Central memory CD8-positive, alpha-beta T cell (primary cell): ENCODE data around the gene RBBP8.

Source experiments
- ATAC-seq: fragments of 150-1000 bp; cut with Tn5 transposase; replicated peaks from 2 replicates; pipeline ENCODE4 v1.10.0; 2022; ENCODE audit warnings: mild to moderate bottlenecking, moderate FRiP score, moderate number of reproducible peaks; ENCODE audit not compliant: poor library complexity, severe bottlenecking; ENCODE audit errors: extremely low read depth
- DNase-seq, 2 donors: peaks; one replicate each; pipeline ENCODE4 v3.0.0; 2021; ENCODE audit warnings: low spot score in 2 of 2
- H3K27ac Mint-ChIP-seq: one replicate; pipeline ENCODE4 v1.8.0; 2022; ENCODE audit warnings: low read depth, mild to moderate bottlenecking, moderate library complexity, mixed read lengths
- H3K27me3 Mint-ChIP-seq: one replicate; pipeline ENCODE4 v1.8.0; 2022; ENCODE audit warnings: mixed read lengths
- H3K36me3 Mint-ChIP-seq: one replicate; pipeline ENCODE4 v1.8.0; 2022; ENCODE audit warnings: mild to moderate bottlenecking, moderate library complexity, mixed read lengths; ENCODE audit not compliant: insufficient read depth
- H3K4me1 Mint-ChIP-seq: one replicate; pipeline ENCODE4 v1.8.0; 2022; ENCODE audit warnings: mixed read lengths
- H3K4me3 Mint-ChIP-seq: one replicate; pipeline ENCODE4 v1.8.0; 2022; ENCODE audit warnings: mild to moderate bottlenecking, moderate library complexity, mixed read lengths
- H3K9me3 Mint-ChIP-seq: one replicate; pipeline ENCODE4 v1.8.0; 2022; ENCODE audit warnings: mixed read lengths

RBBP8 gene

GRCh38 chr18:22981274-22982133 is 48.4 kb downstream of the RBBP8 start:
- ATAC-seq (no peak), DNase-seq (no peak)
- Mint-ChIP-seq H3K36me3 (peaks cover 2% of the 10 kb centered on the region), H3K27ac (no peak overlapping the region), H3K4me1 (no peaks in the 10 kb centered on the region), H3K27me3 (no peaks in the 10 kb centered on the region), H3K9me3 (no peaks in the 10 kb centered on the region), H3K4me3 (no peak overlapping the region)

GRCh38 chr18:22983175-22983574 is 50.0 kb downstream of the RBBP8 start:
- no peaks in the 10 kb centered on the region for H3K9me3 Mint-ChIP-seq
- no peaks in the 10 kb centered on the region for H3K4me1 Mint-ChIP-seq
- no peak overlapping the region for H3K4me3 Mint-ChIP-seq
- DNase-seq (no peak), ATAC-seq (no peak)
- H3K36me3 Mint-ChIP-seq: peaks cover 2% of the 10 kb centered on the region
- no peak overlapping the region for H3K27ac Mint-ChIP-seq
- H3K27me3 Mint-ChIP-seq: no peaks in the 10 kb centered on the region

- ATAC-seq: no peak
Measured at GRCh38 chr18:22985250-22985649, 52.1 kb downstream of the RBBP8 start.

GRCh38 chr18:22987547-22988189 is 54.5 kb downstream of the RBBP8 start:
- Mint-ChIP-seq H3K27ac (no peak overlapping the region), H3K9me3 (no peaks in the 10 kb centered on the region), H3K4me3 (no peak overlapping the region), H3K27me3 (no peaks in the 10 kb centered on the region), H3K4me1 (no peaks in the 10 kb centered on the region), H3K36me3 (peaks cover 2% of the 10 kb centered on the region)
- ATAC-seq (no peak), DNase-seq (no peak)

More at GRCh38 chr18:22985250-22985649, 52.1 kb downstream of the RBBP8 start:
- Mint-ChIP-seq H3K36me3 (peaks cover 2% of the 10 kb centered on the region), H3K4me1 (no peaks in the 10 kb centered on the region), H3K9me3 (no peaks in the 10 kb centered on the region), H3K27me3 (no peaks in the 10 kb centered on the region), H3K27ac (no peak overlapping the region), H3K4me3 (no peak overlapping the region)
- DNase-seq: no peak

DNA sequence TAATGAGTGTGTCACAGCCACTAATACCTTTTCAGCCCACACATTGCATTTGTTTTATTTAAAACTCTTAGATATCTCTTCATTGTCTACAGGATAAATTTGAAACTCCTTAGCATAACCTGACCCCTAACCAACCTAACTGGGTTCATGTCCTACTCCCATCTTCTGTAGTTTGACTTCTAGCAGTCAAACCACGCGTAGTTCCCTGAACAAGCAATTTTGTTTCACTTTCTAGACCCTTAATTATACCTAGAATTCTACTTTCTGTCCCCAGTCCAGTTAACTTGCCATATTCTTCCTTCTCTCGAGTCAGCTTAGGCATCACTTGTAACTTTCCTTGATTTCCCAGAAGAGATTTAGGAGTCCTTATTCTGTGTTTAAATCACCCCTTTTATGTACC is 55.1 kb downstream of the RBBP8 start:
- Mint-ChIP-seq H3K9me3 (no peaks in the 10 kb centered on the region), H3K27ac (no peak overlapping the region), H3K4me1 (no peaks in the 10 kb centered on the region), H3K27me3 (no peaks in the 10 kb centered on the region), H3K4me3 (no peak overlapping the region), H3K36me3 (peaks cover 2% of the 10 kb centered on the region)
- DNase-seq (no peak), ATAC-seq (no peak)

GRCh38 chr18:22998344-22998743 is 65.2 kb downstream of the RBBP8 start:
- no peaks in the 10 kb centered on the region for H3K27me3 Mint-ChIP-seq
- H3K4me3 Mint-ChIP-seq: no peak overlapping the region
- no peaks in the 10 kb centered on the region for H3K9me3 Mint-ChIP-seq
- no peaks in the 10 kb centered on the region for H3K4me1 Mint-ChIP-seq
- DNase-seq (no peak), ATAC-seq (no peak)
- H3K27ac Mint-ChIP-seq: no peak overlapping the region
- H3K36me3 Mint-ChIP-seq: peaks cover 2% of the 10 kb centered on the region

- Mint-ChIP-seq H3K4me1 (no peaks in the 10 kb centered on the region), H3K9me3 (no peaks in the 10 kb centered on the region), H3K27ac (no peak overlapping the region), H3K36me3 (peaks cover 2% of the 10 kb centered on the region), H3K4me3 (no peak overlapping the region), H3K27me3 (no peaks in the 10 kb centered on the region)
- ATAC-seq (no peak), DNase-seq (no peak)
Measured at GRCh38 chr18:22999212-22999611, 66.1 kb downstream of the RBBP8 start.

GRCh38 chr18:22999647-23000046 is 66.5 kb downstream of the RBBP8 start:
- Mint-ChIP-seq H3K4me3 (no peak overlapping the region), H3K9me3 (no peaks in the 10 kb centered on the region), H3K4me1 (no peaks in the 10 kb centered on the region), H3K27ac (no peak overlapping the region), H3K36me3 (peaks cover 2% of the 10 kb centered on the region), H3K27me3 (no peaks in the 10 kb centered on the region)
- no peak for DNase-seq
- no peak for ATAC-seq

GRCh38 chr18:23003289-23003688 is 70.2 kb downstream of the RBBP8 start:
- Mint-ChIP-seq H3K9me3 (no peaks in the 10 kb centered on the region), H3K27me3 (no peaks in the 10 kb centered on the region), H3K4me1 (no peaks in the 10 kb centered on the region), H3K36me3 (no peaks in the 10 kb centered on the region), H3K4me3 (no peak overlapping the region), H3K27ac (no peak overlapping the region)
- DNase-seq (no peak), ATAC-seq (no peak)

DNA sequence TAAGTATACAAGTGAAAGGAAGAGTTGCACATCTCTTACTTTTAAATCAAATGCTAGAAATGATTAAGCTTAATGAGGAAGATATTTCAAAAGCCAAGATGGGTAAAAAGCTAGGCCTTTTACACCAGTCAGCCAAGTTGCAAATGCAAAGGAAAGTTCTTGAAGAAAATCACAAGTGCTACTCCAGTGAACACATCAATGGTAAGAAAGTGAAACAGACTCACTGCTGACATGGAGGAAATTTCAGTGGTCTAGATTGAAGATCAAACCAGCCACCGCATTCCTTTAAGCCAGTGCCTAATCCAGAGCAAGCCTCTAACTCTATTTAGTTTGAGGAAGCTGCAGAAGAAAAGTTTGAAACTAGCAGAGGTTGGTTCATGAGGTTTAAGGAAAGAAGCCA is 79.1 kb downstream of the RBBP8 start:
- Mint-ChIP-seq H3K27ac (no peak overlapping the region), H3K4me3 (no peak overlapping the region), H3K36me3 (peaks cover 2% of the 10 kb centered on the region), H3K27me3 (no peaks in the 10 kb centered on the region), H3K9me3 (no peaks in the 10 kb centered on the region), H3K4me1 (no peaks in the 10 kb centered on the region)
- DNase-seq (no peak), ATAC-seq (no peak)

DNA sequence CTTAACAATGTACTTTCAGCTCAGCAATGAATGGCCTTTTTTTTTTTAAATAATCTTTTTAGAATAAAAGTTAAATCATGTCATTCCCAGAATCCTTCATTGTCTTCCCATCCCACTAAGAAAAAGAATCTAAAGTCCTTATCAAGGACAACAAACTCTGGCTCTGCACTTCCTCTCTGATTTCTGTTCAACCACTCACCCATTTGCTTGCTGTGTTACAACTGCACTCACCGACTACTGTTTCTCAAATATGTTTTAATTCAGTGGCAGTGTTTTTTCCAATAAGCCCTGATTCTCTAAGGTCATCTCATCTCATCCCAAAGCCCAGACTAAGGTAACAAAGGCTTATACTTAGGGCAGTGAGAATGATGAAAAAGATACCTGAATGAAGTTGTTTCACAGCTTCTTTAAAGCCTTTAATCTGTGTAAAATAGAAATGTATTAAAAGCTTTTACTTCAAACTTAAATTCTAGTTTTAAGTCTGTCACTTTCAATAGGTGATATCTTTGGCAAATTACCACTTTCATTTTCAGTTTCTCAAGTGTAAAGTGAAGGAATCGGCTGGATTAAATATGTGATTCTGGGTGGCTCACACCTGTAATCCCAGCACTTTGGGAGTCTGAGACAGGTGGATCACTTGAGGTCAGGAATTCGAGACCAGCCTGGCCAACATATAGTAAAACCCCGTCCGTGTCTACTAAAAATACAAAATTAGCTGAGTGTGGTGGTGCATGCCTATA is 87.6 kb downstream of the RBBP8 start:
- Mint-ChIP-seq H3K4me3 (peak overlapping the region; percentile 51), H3K27me3 (no peaks in the 10 kb centered on the region), H3K27ac (peak overlapping the region; percentile 88), H3K4me1 (peaks cover 7% of the 10 kb centered on the region), H3K36me3 (peaks cover 2% of the 10 kb centered on the region), H3K9me3 (no peaks in the 10 kb centered on the region)
- DNase-seq (no peak), ATAC-seq (peak; percentile 62)

- Mint-ChIP-seq H3K27ac (no peak overlapping the region), H3K36me3 (peaks cover 4% of the 10 kb centered on the region), H3K9me3 (no peaks in the 10 kb centered on the region), H3K4me1 (peaks cover 7% of the 10 kb centered on the region), H3K27me3 (no peaks in the 10 kb centered on the region), H3K4me3 (no peak overlapping the region)
- ATAC-seq: no peak
- no peak for DNase-seq
Measured at GRCh38 chr18:23021623-23022022, 88.5 kb downstream of the RBBP8 start.
